Measurements from ENCODE around the gene KRT6A.

KRT6A gene

DNA sequence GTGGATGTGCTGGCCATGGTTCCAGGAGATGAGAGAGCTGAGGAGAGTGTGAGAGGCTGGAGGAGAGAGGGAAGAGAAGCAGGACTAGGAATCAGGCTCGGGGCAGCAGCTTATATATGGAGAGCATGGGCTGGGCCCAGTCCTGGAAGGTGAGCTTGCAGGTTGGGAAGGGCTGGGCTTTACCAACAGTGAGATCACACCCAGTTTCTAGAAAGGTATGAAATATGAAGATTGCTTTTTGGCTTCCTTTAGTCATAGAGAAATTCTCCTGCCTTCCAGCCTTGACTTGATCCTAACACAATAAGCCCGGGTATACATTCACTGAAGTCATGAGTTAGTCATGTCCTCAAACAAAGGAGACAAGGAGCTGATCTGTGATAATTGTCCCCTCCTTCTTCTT, at the start of gene KRT6A:
Gene KRT6A, minus strand, starts transcription at position 86 of the 400 bp plus-strand sequence. Its CDS starts 69 bp downstream, at position 17.
- no peak for DNase-seq

- no peak for DNase-seq
Measured at GRCh38 chr12:52542157-52542556, 49.1 kb upstream of the KRT6A start.

- DNase-seq = no peak
Measured at GRCh38 chr12:52541709-52542108, 48.7 kb upstream of the KRT6A start.

- DNase-seq = no peak
Measured at GRCh38 chr12:52540531-52540930, 47.5 kb upstream of the KRT6A start.

DNA sequence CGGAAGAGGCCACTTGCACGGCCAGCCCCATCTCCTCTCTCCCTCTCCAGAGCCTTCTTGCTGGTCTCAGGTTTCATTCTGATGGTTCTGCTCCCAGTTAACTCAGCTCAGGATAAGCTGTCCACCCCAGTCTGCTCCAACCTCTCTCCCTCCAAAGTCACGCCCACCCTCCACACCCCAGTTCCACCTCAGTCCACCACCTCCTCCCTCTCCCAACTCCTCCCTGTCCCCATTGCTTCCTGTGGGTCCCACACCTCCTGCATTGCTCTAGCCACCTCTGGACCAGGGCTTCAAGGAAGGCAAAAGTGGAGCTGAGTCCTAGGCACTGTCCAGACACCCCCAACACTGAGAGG, 46.7 kb upstream of the KRT6A start:
- no peak for DNase-seq

DNA sequence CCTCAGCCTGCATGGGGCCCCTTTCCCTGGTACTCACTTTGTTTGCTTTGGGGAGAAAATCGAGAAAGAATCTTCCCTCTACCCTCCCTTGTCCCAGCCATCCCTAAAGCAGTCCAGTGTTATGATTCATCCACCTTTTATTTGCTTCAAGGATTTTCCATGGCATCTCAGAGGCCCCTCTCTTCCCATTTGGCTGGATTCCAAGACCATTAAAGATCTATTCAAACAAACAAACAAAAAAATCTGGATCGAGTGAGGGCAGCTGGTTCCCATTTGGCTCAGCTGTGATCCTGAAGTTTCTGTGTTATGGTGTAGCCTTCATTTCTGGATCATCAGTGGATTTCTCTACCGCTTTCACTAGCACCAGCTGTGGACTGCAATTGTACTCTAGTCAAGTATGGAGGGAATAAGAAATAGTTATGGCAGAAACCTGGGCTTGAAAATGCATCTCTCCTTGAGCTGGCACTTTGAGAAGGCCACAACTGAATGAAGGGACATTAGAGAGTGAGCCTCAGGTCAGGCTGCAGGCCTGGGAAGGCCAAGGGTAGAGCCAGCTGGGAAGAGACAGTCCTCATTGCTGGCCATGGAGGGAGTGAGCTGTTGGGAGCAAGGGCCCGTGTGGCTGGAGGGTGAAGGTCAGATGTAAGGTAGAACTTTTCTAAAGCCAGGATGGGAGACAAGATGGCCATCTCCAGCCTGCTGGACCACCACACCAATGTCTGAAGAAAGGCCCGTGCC, 46.2 kb upstream of the KRT6A start:
- DNase-seq = peak; percentile 86

DNA sequence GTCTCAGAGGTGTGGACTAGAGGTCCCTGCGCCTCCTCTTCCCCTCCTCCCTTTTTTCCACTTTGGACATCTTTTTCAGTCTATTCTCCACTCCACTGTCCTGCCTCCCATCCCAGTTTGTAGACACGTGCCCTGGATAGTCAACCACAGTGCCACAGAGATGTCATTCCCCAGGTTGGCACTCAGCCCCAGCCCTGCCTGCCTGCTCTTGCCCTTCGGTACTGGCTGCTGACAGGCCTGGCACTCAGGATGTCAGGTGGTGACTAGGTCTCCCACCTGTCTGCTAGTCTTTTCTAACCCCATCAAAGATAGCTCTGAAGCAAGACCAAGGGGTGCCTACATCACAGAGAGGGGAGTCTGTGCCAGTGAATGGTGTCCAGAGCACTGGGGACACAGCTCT, 44.0 kb upstream of the KRT6A start:
- no peak for DNase-seq

- no peak for DNase-seq
Measured at GRCh38 chr12:52535574-52535973, 42.5 kb upstream of the KRT6A start.

DNA sequence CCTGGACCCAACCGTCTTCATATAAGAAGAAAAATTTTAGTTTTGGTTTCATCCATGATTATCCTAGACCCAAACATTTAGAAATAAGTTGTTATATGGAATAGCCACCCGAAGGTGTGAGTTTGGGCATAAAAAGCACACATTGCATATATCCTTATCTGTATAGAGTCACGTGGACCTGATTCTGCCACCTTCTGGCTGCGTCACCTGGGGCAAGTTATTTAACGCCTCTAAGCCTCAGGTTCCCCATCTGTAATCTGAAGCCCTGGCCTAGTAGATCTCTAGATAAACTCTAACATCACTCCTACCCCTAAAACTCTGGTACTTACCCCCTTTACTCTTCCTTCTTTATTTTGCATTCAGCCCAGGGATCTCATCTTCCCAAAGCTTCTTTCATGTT, 41.4 kb upstream of the KRT6A start:
- DNase-seq = no peak

DNA sequence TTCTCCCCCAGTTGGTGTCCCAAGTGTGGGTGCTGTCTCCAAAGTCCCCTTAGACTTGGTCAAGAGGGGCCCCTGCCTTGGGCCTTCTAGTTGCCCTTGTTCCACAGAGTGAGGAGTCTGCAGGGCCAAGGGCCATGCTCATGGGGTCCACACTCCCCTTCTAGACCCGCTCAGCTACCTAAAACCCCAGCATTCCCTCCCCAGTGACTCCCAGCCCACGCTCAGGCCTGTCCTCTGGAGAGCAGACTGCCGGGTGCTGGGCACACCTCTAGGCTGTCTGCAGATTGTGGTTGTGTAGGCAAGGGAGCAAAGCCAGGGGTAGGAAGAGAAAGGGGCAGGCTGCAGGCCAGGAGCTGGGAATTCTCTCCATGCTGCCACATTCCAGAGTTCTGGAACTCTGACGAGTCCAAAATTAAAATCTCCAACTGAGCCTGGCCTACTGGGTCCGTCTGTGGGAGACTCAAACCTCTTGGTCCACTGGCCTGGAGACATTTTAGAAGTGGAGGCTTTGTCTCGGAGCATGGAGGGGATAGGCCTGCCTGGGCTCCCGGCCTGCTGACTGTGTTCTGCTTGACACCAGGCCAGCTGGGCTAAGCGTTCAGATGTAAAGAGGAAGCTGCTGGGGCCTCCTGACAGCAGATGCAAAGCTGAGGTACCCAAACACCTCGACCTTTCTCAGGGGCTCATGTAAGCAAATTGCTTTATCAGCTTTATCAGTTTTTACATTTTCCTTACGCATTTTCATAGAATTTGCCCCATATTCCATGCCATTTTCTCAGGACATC, 40.8 kb upstream of the KRT6A start:
- no peak for DNase-seq

- no peak for DNase-seq
Measured at GRCh38 chr12:52532636-52533035, 39.6 kb upstream of the KRT6A start.

- no peak for DNase-seq
Measured at GRCh38 chr12:52531566-52532300, 38.7 kb upstream of the KRT6A start.

DNA sequence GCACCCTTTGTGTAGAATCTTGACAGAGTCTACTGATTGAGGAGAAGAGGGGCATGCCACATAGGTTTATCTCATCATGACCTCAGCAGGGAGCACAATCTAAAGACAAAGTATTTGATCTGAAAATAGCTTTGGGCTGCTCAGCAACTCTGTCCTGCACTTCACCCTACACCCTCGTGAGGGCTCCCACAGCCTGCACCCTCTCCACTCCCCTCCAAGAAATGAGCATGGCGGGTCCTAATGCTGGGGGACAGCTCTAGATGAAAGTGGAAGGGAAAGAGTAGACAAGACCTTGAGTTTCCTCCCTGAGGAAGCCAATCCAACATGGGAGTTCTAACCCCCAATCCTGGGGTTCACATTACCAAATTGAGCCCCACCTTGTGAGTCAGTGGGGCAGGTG, 37.8 kb upstream of the KRT6A start:
- DNase-seq = no peak

GRCh38 chr12:52530366-52530765, 37.3 kb upstream of the KRT6A start:
- no peak for DNase-seq

- no peak for DNase-seq
Measured at GRCh38 chr12:52529846-52530245, 36.8 kb upstream of the KRT6A start.

GRCh38 chr12:52529417-52529816, 36.4 kb upstream of the KRT6A start:
- no peak for DNase-seq

- DNase-seq = no peak
Measured at GRCh38 chr12:52528641-52529143, 35.6 kb upstream of the KRT6A start.

GRCh38 chr12:52527121-52527800, 34.2 kb upstream of the KRT6A start:
- DNase-seq = no peak

DNA sequence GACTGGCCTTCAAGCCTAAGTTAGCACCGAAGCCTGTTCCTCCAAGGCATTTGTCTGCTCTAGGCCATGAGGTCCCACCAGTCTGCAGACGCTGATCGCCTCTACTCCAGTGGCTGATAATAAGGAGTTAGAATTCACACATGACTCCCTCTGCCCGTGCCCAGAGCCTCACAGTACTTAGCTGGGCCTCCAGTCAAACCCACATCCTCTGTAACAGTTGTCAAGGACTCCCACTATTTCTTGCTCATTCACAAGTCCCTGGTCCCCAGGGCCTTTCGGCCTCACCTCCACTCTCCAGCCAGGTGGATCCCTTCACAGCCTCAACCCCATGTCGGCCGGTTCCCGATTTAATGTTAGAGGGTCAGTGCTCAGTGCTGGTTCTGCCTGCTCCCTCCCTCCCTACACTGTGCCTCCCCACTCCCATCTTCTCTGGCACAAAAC, 33.5 kb upstream of the KRT6A start:
- DNase-seq = no peak

DNA sequence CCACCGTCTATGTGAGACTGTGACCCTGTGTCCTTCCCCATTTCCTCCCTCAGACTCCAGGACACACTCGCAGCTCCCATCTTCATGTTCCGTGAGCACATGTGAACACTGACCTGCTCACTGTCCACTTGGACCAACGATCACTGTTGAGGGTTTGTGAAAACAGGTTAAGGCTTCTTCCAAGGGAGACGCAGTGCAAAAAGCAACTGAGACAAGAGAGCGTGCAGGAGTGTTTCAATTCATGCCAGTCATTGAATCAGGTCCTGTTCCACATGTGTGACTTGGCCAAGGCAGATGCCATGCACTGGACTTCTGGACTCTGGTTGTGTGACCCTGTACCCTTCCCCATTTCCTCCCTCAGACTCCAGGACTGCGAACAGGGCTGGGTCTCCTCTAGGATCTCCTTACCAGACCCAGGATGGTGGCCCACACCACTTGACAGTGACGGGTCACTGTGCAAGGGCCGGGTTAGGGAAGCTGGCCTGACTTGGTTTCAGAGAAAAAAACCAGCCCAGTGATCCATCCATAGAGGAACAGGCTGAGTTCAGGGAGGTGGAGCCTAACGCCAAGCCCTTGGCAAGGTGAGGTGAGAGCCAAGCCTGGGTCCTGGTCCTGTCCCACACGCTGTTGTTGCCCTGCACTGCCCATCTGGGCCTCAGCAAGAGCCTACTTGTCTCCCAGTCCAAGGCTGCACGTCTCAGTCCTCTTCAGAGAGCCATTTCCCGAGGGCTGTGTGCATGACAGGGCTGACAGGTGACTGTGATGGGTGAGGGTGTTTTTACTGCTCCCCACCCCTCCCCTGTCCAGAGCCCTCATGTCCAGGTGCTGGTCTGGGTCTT, 32.8 kb upstream of the KRT6A start:
- no peak for DNase-seq

DNA sequence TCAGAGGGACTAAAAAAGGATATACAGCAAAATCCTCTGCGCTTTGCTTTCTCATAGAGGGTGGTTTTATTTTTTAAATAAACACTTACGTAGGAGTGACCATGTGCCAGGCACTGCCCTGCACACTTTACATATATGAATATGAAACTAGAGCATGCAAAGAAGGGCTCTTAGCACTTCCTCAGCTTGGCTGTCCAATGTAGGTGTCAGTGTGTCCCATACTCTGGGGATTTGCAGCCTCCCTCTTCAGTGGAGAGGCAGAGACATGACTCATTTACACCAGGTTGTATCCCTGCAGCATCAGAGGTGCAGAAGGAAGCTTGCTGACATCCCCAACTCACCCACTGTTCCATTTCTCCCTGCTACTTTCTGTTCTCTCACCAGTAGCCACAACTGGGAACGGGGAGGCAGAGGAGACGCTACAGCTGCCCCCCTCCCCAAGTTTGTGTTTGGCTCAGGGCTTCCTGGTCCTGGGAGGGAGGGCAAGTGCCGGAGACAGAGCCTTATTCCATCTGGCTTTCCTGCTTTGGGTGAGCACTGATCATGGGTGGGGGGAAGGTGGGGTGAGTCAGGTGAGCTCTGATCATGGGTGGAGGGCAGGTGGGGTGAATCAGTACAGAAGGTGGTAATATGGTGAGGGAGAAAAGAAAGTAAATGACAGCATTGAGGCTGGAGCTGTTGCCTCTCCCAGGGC, 32.0 kb upstream of the KRT6A start:
- DNase-seq = no peak
